K562 (cell line): ENCODE measurements around the gene MGRN1. TPM values are rescaled to one million over a fixed set of nuclear protein-coding genes. Genes with fewer than 3 reads are reported as not detected.

Source experiments
- ARHGAP35 ChIP-seq: fragments of 450-650 bp; IDR thresholded peaks from 2 replicates; pipeline ENCODE4 v1.6.1; 2018; ENCODE audit not compliant: partially characterized antibody
- CREB3 ChIP-seq: fragments of 450-650 bp; conservative IDR thresholded peaks from 2 replicates; pipeline ENCODE4 v1.6.1; 2016; ENCODE audit warnings: missing genetic modification characterization, low read depth, mild to moderate bottlenecking, missing compliant biosample characterization, moderate library complexity
- CUX1 ChIP-seq: fragments of 200-800 bp; sonication (Bioruptor generic); IDR thresholded peaks from 2 replicates; pipeline ENCODE4 v1.6.1; 2016; ENCODE audit warnings: missing genetic modification characterization, missing compliant biosample characterization
- MCM2 ChIP-seq: fragments of 450-650 bp; IDR thresholded peaks from 2 replicates; pipeline ENCODE4 v1.6.1; 2017; ENCODE audit warnings: low read depth, mild to moderate bottlenecking
- MECOM ChIP-seq: fragments of 250-450 bp; sonication (Bioruptor Pico); IDR thresholded peaks from 2 replicates; pipeline ENCODE4 v1.8.0; 2022; ENCODE audit warnings: inconsistent platforms
- SIX5 ChIP-seq, 2 experiments: IDR thresholded peaks; 2 replicates each; pipeline ENCODE4 v1.6.1; 2011; ENCODE audit warnings: low read length in 2 of 2, borderline replicate concordance in 1 of 2, low read depth in 1 of 2, mild to moderate bottlenecking in 1 of 2, moderate library complexity in 1 of 2; ENCODE audit not compliant: insufficient read depth in 1 of 2
- ZBTB5 ChIP-seq: fragments of 450-650 bp; IDR thresholded peaks from 2 replicates; pipeline ENCODE4 v1.6.1; 2017; ENCODE audit warnings: antibody characterized with exemption
- ZNF407 ChIP-seq: fragments of 450-650 bp; IDR thresholded peaks from 2 replicates; pipeline ENCODE4 v1.6.1; 2016; ENCODE audit warnings: low read depth
- polyA plus RNA-seq, 8 experiments: library from polyadenylated mRNA; depleted of rRNA in 4 of 8; stranded (reverse) in 5 of 8; unstranded in 3 of 8; fragments of >200 nt; fragmentation: Nextera tagmentation in 2 of 8; fragmentation: Illumina TruSeq in 1 of 8; extraction: Ambion mirVana in 2 of 8; extraction: Trizol in 1 of 8; gene quantifications; 2 replicates each; pipeline versions ENCODE4 v1.2.1 to v1.2.3, GENCODE V29; 2011 to 2014; ENCODE audit warnings: inconsistent platforms in 1 of 8, missing spikeins in 1 of 8
- total RNA-seq, 7 experiments: library from RNA; depleted of rRNA in 6 of 7; stranded (reverse); fragments of >200 nt in 6 of 7; fragmentation: Illumina TruSeq in 2 of 7; extraction: Trizol in 2 of 7; gene quantifications; 2 replicates each; pipeline versions ENCODE4 v1.2.1 to v1.2.3, GENCODE V29; 2011 to 2021; ENCODE audit warnings: low replicate concordance in 1 of 7

MGRN1 gene
- total and polyA plus RNA-seq, 9 of the 15 experiments (the other 6 are each of a cell fraction or from before 2014, with no cell fraction given), result 0.15 to 37.9 (median 6.0) TPM

GRCh38 chr16:4624015-4624826, at the start of gene MGRN1 (continued):
- TF ChIP-seq ZBTB5, result no peak
- no peak for TF ChIP-seq MECOM (CRISPR knock-in tag)
- no peak for TF ChIP-seq MCM2
- no peak for TF ChIP-seq ZNF407
- no peak; the same call in 1 of the 2 replicates for TF ChIP-seq CREB3
- peak; percentile 89 to 90 for TF ChIP-seq SIX5 (IDR thresholded peaks at IDR 0.05; ENCODE audit: borderline replicate concordance in 1 of 2, insufficient read depth in 1 of 2, low read depth in 1 of 2, low read length in 2 of 2)
- no peak for TF ChIP-seq CUX1 (CRISPR knock-in tag)
- no peak for TF ChIP-seq ARHGAP35
